ENCODE results near the gene SLC49A3. TPM values are rescaled to one million over a fixed set of nuclear protein-coding genes. Genes with fewer than 3 reads are reported as not detected.

SLC49A3 gene
- total RNA-seq, 2 donors from 2014 or later = 15.1 to 16.4 TPM

DNA sequence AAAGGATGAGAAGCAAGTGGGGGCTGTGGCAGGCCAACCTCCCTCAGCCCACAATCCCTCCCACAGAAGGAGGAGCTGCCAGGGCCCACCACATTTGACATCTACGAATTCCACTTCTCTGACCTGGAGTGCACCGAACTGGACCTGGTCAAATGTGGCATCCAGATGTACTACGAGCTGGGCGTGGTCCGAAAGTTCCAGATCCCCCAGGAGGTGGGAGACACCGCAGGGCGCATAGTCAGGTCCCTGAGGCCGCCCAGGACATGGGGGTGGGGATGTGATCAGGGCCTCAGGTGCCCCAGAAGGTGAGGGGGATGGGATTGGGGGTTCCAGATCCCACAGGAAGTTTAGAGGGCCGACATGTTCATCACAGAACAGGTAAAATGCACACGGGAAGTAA, 28.6 kb downstream of the SLC49A3 start:
- no peaks in the 10 kb centered on the region for H3K4me1 ChIP-seq (ENCODE audit: control insufficient read depth, insufficient read depth, low read length)
- Mint-ChIP-seq H3K4me1 (no peaks in the 10 kb centered on the region), H3K27ac (no peak overlapping the region), H3K27me3 (ENCODE audit: insufficient read depth) (no peaks in the 10 kb centered on the region), H3K9me3 (no peaks in the 10 kb centered on the region), H3K36me3 (ENCODE audit: low read depth) (peaks cover 7% of the 10 kb centered on the region), H3K4me3 (no peak overlapping the region)
- no peak overlapping the region for H3K9ac ChIP-seq (ENCODE audit: extremely low read depth, low read length, poor library complexity, severe bottlenecking)
- 87 to 94% methylated on average over 8 to 10 of the region's 10 CpGs for WGBS, 2 experiments (ENCODE audit: insufficient coverage in 1 of 2, insufficient read length in 1 of 2)
- TF ChIP-seq, protein P1, sequence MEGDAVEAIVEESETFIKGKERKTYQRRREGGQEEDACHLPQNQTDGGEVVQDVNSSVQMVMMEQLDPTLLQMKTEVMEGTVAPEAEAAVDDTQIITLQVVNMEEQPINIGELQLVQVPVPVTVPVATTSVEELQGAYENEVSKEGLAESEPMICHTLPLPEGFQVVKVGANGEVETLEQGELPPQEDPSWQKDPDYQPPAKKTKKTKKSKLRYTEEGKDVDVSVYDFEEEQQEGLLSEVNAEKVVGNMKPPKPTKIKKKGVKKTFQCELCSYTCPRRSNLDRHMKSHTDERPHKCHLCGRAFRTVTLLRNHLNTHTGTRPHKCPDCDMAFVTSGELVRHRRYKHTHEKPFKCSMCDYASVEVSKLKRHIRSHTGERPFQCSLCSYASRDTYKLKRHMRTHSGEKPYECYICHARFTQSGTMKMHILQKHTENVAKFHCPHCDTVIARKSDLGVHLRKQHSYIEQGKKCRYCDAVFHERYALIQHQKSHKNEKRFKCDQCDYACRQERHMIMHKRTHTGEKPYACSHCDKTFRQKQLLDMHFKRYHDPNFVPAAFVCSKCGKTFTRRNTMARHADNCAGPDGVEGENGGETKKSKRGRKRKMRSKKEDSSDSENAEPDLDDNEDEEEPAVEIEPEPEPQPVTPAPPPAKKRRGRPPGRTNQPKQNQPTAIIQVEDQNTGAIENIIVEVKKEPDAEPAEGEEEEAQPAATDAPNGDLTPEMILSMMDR (conservative IDR thresholded peaks at IDR 0.05) = no peak
- H3K27ac ChIP-seq (ENCODE audit: low read depth, low read length) = no peak overlapping the region
- H3K4me3 ChIP-seq (ENCODE audit: low read length) = no peak overlapping the region
- no peaks in the 10 kb centered on the region for H3K36me3 ChIP-seq (ENCODE audit: control insufficient read depth, insufficient read depth, low read length)
- DNase-seq = no peak
- H3K9me3 ChIP-seq (ENCODE audit: control insufficient read depth, low read length) = no peaks in the 10 kb centered on the region
- no peaks in the 10 kb centered on the region for H3K27me3 ChIP-seq (ENCODE audit: control insufficient read depth, insufficient read depth, low read length, poor library complexity, severe bottlenecking)

- Mint-ChIP-seq H3K36me3 (ENCODE audit: low read depth) (peaks cover 7% of the 10 kb centered on the region), H3K4me1 (no peaks in the 10 kb centered on the region), H3K9me3 (no peaks in the 10 kb centered on the region), H3K27ac (no peak overlapping the region), H3K4me3 (no peak overlapping the region), H3K27me3 (ENCODE audit: insufficient read depth) (no peaks in the 10 kb centered on the region)
- no peak overlapping the region for H3K27ac ChIP-seq (ENCODE audit: low read depth, low read length)
- H3K9me3 ChIP-seq (ENCODE audit: control insufficient read depth, low read length) = no peaks in the 10 kb centered on the region
- H3K9ac ChIP-seq (ENCODE audit: extremely low read depth, low read length, poor library complexity, severe bottlenecking) = no peak overlapping the region
- H3K27me3 ChIP-seq (ENCODE audit: control insufficient read depth, insufficient read depth, low read length, poor library complexity, severe bottlenecking) = no peaks in the 10 kb centered on the region
- no peaks in the 10 kb centered on the region for H3K4me1 ChIP-seq (ENCODE audit: control insufficient read depth, insufficient read depth, low read length)
- no peak for DNase-seq
- TF ChIP-seq, protein P1 (conservative IDR thresholded peaks at IDR 0.05) = no peak
- H3K36me3 ChIP-seq (ENCODE audit: control insufficient read depth, insufficient read depth, low read length) = no peaks in the 10 kb centered on the region
- no peak overlapping the region for H3K4me3 ChIP-seq (ENCODE audit: low read length)
- 95% methylated on average over 7 to 8 of the region's 8 CpGs for WGBS, 2 experiments (ENCODE audit: insufficient coverage in 1 of 2, insufficient read length in 1 of 2)
These were observed 29.1 kb downstream of the SLC49A3 start for GRCh38 chr4:659851-660250.

GRCh38 chr4:658681-659667, 30.0 kb downstream of the SLC49A3 start:
- H3K4me1 Mint-ChIP-seq = no peaks in the 10 kb centered on the region
- TF ChIP-seq, protein P1 (conservative IDR thresholded peaks at IDR 0.05) = no peak
- no peak overlapping the region for H3K27ac Mint-ChIP-seq
- H3K9ac ChIP-seq (ENCODE audit: extremely low read depth, low read length, poor library complexity, severe bottlenecking) = no peak overlapping the region
- H3K27me3 Mint-ChIP-seq (ENCODE audit: insufficient read depth) = no peaks in the 10 kb centered on the region
- no peaks in the 10 kb centered on the region for H3K27me3 ChIP-seq (ENCODE audit: control insufficient read depth, insufficient read depth, low read length, poor library complexity, severe bottlenecking)
- H3K9me3 ChIP-seq (ENCODE audit: control insufficient read depth, low read length) = no peaks in the 10 kb centered on the region
- DNase-seq = peak; percentile 41
- no peak overlapping the region for H3K4me3 ChIP-seq (ENCODE audit: low read length)
- H3K4me3 Mint-ChIP-seq = no peak overlapping the region
- no peaks in the 10 kb centered on the region for H3K9me3 Mint-ChIP-seq
- no peaks in the 10 kb centered on the region for H3K4me1 ChIP-seq (ENCODE audit: control insufficient read depth, insufficient read depth, low read length)
- H3K36me3 ChIP-seq (ENCODE audit: control insufficient read depth, insufficient read depth, low read length) = no peaks in the 10 kb centered on the region
- H3K36me3 Mint-ChIP-seq (ENCODE audit: low read depth) = peaks cover 7% of the 10 kb centered on the region
- no peak overlapping the region for H3K27ac ChIP-seq (ENCODE audit: low read depth, low read length)
- WGBS, 2 experiments (ENCODE audit: insufficient coverage in 1 of 2, insufficient read length in 1 of 2) = 94% methylated on average over 31 to 32 of the region's 32 CpGs
